CD4-positive, alpha-beta T cell treated with Interferon alpha-2 for 1 hour (primary cell): ENCODE measurements around the gene NPIPB9.
"Not testable (repeated sequence)": the region's sequence is repeated elsewhere in the genome, so short reads cannot be mapped to it uniquely, and the experiment has no call there.

ENCODE experiments used
- DNase-seq, 2 donors: peaks; one replicate each; pipeline ENCODE4 v3.0.0-alpha.2; 2020 to 2022

Gene NPIPB9

DNA sequence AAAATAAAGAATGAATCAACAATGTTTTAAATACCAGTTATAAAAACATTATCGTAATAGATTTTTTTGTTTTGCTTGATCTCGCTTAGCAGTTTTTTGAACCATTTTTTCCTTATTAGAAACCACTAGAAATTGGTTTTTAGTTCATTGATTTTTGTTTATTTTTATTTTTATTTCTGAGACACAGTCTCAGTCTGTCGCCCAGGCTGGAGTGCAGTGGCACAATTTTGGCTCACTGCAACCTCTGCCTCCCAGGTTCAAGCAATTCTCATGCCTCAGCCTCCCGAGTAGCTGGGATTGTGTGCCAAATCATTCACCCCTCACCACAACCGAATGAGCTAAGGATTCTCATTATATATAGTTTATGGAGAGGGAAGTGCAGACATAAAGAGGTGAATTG lies at the start of gene NPIPB9:
Gene NPIPB9 (plus strand): TSS at position 301 of the 400 bp plus-strand sequence.
- not testable (repeated sequence) for DNase-seq

DNA sequence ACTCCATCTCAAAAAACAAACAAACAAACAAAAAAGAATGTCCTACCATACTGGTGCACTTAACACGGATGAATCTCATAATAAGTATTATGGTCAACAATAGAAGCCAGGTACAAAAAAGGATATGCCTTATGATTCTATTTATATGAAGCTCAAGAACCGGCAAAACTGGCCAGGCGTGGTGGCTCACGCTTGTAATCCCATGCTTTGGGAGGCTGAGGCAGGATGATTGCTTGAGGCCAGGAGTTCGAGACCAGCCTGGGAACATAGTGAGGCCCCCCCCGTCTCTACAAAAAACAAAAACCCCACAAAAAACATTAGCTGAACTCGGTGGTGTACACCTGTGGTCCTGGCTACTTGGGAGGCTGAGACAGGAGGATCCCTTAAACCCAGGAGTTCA lies 47.3 kb upstream of the NPIPB9 start:
- not testable (repeated sequence) for DNase-seq

DNA sequence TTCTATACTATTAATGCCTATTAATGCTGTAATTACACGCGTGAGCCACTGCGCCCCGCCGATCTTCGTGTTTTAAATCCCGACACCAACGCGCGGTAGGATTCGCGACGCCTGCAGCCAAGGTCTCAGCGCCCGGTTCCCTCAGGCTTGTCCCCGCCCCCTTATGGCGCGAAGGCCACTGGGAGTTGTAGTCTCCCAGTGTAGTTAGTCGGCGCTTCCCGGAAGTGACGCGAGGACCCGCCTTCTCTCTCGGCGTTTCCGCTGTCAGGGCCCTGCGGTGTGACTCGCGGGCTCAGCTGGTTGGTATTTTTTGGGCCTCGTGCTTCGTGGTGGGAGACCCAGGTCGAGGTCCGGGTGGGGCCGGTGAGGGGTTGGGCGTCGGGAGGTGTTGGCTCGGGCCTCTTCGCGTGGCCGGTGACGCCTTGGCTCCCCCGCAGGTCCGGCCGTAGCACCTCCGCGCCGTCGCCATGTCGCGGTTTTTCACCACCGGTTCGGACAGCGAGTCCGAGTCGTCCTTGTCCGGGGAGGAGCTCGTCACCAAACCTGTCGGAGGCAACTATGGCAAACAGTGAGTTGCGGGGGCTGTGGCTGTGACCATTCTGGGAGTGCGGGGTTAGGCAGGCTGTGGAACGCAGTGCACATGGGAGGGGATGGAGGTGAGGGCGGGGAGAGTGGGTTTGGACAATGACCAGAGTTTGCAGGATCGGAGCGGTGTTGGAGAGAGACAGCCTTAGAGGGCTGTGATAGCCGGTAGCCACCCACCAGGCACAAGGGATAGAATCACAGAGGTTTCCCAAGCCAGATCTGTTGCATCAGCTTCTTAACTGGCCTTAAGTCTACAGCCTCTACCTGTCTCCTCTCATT lies 40.1 kb upstream of the NPIPB9 start, which contains the start of gene EIF3C:
Gene EIF3C (plus strand): TSS at position 245 of the 864 bp plus-strand sequence. CDS start 223 bp downstream, at position 468.
- DNase-seq, result not testable (repeated sequence)

DNA sequence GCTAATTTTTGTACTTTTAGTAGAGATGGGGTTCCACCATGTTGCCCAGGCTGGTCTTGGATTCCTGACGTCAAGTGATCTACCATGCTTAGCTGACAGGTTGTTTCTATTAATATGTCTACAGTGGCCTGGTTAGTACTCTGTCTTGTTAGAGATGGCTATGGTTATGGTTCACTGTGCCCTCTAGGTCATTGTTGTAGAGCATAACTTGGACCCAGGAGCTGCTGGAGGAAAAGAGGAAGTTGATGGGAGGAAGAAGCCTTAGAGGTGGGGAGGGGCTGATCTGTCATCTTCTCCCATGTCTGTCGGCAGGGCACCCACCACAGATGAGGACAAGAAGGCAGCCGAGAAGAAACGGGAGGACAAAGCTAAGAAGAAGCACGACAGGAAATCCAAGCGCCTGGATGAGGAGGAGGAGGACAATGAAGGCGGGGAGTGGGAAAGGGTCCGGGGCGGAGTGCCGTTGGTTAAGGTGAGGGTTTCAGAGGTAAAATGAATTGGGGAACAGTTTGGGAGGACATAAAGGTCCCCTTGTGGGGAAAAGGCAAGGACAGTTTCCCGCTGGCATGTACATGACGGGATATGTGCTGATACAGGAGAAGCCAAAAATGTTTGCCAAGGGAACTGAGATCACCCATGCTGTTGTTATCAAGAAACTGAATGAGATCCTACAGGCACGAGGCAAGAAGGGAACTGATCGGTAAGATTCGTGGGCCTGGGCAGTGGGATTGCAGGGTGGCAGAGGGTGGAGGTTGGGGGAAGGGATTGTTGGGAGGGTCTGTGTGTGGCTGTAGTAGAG lies 28.5 kb upstream of the NPIPB9 start:
- not testable (repeated sequence) for DNase-seq

DNA sequence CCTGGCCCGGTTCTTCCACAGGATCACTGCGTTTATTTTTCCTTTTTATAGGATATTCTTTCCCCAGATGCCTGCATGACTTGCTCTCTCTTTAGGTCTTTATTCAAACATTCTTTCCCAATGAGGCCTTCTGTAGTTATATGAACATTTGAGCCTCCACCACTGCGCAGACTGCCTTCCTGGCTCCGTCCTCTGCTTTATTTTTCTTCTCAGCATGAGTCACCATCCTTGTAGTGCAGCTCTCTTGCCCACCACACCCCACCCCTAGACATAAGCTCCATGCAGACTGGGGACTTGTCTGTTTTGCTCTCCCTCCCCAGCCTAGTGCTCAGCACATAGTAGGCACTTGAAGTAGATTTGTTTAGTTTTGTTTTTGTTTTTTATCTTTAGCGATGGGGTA lies 20.3 kb upstream of the NPIPB9 start:
- DNase-seq, result not testable (repeated sequence)

DNA sequence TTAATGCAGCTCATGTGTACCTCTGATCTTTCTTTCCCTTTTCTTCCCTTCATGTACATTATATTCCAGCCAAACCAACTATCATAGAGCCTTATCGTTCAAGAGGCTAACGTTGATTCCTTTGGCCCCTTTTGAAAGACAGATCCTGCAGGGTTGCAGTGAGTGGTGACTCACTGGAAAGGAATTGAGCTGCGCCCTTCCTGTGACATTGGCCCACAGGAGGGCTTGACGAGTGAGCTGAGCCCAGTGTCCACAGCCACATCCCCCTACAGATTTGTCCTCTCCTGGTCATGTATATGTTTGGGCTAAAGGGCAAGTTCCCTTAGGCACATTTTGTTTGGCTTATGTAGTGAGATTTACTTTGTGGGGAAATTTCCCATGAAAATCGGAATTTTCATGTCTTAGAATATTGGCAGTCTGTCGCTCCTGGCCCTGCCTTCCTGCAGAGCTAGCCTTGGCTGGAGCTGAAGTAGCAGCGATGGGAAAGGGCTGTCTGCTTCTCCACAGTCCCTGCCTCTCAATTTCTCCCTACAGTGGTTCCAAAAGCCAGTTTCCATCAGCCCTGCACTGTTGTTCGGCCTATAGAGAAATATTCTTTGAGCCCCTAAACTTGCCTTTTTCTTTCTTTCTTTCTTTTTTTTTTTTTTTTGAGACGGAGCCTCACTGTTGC lies 19.0 kb upstream of the NPIPB9 start:
- DNase-seq, result not testable (repeated sequence)

DNA sequence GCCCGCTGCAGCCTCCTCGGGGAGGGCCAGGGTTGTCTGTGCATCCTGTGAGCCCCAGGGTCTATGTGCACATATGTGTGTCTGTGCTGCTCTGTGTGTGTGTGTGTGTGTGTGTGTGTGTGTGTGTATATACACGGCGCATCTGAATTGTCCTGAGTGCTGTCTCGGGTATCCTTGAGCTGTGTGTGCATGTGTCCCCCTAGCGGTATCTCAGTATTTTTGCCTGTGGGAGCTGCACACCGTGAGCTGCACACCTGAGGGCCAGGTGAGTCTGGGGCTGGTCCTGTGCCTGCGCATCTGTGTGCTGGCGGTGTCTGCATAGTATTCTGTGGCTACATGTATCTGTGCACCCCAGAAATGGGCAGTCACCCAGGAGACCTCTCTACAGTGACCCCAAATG lies 11.8 kb upstream of the NPIPB9 start:
- DNase-seq, result not testable (repeated sequence)

DNA sequence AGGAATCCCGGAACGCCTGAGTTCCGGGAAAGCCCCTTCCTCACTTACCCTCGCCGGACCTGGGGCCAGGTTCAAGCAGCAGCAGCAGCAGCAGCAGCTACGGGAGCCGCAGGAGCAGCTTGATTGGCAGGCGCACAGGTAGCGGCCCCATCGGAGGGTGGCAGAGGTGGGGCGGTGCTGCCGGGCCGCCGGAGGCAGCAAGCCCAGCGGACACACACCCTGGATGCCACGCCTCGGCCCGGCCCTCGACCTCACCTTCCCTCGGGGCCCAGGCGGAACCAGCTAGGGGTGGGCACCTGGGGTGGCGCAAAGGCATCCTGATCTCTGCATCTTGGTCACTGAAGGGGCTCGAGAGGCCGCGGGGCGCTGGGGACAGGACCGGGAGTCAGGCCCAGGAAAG lies 11.0 kb upstream of the NPIPB9 start:
- DNase-seq, result not testable (repeated sequence)

DNA sequence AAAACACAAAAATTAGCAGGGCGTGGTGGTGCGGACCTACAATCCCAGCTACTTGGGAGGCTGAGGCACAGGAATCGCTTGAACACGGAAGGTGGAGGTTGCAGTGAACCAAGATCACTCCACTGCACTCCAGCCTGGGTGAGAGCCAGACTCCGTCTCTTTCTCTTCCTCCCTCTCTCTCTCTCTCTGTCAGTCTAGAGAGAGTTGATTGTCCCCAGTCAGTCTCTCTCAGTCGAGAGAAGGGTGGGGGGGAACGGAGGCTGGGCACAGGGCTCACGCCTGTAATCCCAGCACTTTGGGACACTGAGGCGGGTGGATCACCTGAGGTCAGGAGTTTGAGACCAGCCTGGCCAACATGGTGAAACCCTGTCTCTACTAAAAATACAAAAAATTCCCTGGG lies 10.3 kb upstream of the NPIPB9 start:
- DNase-seq, result not testable (repeated sequence)

DNA sequence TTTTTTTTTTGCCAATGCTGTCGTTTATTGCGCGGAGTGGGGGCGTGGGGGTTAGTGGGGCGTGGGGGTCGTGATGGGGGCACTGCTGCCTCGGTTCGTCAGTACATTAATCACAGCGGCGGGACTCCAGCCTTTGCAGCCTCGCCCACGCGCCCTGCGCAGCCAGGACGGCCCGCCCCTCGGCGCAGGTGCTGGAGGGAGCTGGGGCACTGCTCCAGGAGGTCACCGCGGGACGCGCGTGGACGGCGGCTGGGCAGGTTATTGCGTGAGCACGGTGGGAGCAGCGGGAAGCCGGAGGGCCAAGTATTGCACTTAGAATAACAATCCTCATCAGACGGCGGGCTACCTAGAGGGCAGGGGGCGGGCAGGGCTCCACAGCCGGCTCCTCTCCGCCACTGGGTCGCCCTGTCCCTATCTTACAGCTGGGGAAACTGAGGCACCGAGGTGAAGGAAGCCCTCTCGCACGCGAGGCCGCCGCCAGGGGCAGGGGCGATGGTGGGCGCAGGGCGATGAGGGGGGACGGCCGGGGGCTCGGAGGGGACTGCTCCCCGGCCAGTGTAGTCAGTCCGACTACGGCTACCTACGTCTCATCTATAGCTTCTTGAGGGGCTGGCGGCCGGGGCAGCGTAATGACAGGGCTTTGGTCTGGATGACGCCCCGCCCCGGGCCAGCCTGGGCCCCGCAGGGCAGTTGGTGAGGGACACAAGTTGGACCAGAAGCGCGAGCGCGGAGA lies 4.8 kb upstream of the NPIPB9 start:
- not testable (repeated sequence) for DNase-seq

DNA sequence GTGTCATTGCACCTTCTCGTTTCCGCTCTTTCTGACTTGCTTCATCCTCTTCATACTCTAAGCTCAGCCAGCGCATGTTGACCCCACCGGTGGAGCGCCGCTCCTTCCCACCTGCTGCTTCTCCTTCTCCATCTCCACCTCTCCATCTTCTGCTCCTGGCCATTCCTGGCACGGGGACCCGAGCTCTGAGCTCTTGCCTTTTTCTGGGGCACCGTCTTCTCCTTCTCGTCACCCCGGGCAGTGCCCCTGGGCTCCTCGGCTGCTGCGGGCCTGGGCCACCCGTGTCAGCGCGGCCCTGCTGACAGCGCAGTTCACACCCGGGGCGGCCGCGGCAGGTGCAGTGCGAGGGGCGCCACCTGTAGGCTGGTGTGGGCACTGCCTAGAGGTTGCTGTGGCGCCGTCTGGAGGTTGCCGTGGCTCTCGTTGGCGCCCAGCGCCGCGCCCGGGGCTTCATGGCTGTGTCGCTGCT lies 1.6 kb upstream of the NPIPB9 start:
- DNase-seq, result peak; percentile 45 to 63

DNA sequence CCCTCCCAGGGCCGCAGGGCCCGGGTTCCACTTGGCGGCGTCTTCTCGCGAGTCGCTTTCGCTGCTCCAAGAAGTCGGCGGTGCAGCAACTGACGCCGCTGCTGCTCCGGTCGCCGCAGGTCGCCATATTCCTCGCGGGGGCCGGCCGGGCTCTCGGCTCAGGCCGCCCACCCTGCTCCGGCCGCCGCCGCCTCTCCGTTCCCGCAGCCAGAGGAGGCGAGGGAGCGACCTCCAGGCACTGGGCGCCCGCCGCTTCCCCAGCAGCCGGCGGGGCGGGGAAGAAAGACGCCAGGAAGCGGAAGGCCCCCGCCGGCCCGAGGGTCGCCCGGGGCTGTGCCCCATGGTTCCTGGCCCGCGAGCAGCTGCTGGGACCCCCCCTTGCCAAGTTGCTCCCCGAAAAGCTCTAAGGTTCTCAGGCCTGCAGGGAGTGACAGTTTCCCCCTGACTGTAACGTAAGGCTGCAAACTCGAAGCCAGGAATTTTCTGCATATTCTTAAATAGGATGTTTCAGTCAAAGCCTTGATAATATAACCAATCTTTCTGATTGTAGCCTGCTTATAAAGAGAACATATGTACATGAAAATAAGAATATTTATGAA lies 1.0 kb upstream of the NPIPB9 start:
- not testable (repeated sequence) for DNase-seq

DNA sequence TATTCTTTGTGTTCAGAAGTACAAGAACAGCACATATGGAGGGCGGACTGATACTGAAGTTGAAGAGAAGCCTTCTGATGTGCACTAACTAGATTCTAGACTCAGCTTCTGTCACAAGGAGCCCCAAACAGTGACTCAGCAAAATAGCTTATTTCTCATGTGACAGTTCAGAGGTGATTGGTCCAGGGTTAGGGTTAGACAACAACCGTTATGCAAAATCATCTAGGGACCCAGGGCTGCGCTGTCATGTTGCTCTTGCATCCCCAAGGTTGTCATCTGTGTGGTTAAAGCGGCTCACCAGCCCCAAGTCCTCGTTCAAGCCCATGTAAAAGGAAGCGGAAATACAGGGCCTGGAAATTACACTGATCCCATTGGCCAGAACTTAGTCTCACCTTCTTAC lies 30.1 kb downstream of the NPIPB9 start:
- DNase-seq, result not testable (repeated sequence)

DNA sequence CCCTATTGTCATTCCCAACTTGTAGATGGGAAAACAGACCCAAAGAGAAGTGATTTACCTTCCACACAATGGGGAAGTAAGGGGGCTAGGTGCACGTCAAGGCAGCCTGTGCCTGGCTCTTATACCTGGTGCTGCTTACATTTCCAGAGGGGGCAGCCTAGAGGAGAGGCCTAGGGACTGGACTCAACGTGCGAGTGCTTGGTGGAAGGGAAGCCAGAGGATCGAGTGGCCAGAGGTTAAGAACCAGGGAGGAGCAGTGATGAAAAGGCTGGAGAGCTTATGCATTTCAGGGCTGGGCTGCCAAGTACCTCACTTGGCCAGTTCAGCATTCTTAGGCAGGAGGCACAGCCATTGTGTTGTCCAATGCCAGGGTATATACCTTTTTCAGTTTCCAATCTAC lies 30.8 kb downstream of the NPIPB9 start:
- not testable (repeated sequence) for DNase-seq

DNA sequence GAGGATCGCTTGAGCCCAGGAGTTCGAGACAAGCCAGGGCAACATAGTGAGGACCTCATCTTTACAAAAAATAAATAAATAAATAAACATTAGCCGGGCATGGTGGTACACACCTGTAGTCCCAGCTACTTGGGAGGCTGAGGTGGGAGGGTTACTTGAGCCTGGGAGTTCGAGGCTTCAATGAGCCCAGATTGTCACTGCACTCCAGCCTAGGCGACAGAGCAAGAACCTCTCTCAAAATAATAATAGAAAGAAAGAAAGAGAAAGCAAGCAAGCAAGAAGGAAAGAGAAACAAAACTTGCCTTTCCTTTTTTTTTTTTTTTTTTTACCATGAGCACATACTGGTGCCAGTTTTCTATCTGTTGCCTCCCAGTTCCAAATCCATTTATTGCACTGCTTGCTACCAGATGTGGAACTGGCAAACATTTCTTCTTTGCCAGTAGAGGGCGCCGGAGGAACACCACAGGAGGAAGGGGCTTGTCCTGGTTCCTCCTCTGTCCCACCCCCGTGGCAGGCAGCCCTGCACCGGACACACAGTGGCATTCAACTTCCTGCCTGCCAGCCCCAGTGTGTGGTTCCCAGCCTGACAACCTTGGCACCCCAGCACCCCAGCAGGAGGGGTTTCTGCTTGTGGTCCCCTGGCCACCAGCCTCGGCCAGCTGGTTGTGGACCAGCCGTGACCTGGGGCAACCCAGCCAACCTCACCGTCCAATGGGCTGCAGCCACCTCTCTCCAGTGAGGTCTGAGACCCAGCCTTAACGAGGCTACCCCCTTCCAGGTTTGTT lies 50.8 kb downstream of the NPIPB9 start:
- peak; percentile 76 to 79 for DNase-seq

DNA sequence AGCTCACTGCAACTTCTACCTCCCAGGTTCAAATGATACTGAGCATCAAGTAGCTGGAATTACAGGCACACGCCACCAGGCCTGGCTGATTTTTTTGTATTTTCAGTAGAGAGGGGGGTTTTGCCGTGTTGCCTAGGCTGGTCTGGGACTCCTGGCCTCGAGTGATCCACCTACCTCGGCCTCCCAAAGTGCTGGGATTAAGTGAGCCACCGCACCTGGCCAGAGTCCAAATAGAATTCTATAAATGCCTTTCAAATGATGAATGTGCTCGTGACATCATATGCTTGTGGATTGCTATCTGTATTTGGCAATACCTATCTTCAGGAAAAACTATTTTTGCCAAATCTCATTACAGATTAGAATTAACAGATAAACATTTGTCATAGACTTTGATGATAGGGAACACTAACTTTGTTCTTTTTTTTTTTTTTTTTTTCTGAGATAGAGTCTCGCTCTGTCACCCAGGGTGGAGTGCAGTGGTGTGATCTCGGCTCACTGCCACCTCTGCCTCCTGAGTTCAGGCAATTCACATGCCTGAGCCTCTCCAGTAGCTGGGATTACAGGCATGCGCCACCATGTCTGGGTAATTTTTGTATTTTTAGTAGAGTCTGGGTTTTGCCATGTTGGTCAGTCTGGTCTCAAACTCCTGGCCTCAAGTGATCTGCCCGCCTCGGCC lies 56.0 kb downstream of the NPIPB9 start:
- DNase-seq, result not testable (repeated sequence)

DNA sequence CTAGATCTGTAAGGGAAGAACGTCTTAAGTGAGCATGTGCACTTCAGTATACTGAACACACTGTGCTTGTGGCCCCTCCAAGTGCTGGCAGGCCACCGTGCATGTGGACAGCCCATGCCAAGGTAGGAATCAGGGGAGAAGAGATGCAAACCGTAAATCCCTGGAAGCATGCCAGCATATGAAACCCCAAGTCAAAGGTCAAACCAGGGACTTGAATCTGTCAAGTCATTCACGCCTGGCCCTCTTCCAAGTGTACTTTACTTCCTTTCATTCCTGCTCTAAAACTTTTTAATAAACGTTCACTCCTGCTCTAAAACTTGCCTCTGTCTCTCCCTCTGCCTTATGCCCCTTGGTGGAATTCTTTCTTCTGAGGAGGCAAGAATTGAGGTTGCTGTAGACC lies 68.4 kb downstream of the NPIPB9 start:
- no peak for DNase-seq

DNA sequence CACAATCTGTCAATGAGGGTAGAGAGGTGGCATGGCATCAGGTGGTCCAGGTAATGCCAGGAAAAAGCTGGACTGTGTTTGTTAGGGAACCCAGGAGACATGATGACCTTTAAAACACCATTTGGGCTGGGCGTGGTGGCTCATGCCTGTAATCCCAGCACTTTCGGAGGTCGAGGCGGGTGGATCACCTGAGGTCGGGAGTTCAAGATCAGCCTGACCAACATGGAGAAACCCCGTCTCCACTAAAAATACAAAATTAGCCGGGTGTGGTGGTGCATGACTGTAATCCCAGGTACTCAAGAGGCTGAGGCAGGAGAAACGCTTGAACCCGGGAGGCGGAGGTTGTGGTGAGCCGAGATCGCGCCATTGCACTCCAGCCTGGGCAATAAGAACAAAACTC lies 69.0 kb downstream of the NPIPB9 start:
- not testable (repeated sequence) for DNase-seq

DNA sequence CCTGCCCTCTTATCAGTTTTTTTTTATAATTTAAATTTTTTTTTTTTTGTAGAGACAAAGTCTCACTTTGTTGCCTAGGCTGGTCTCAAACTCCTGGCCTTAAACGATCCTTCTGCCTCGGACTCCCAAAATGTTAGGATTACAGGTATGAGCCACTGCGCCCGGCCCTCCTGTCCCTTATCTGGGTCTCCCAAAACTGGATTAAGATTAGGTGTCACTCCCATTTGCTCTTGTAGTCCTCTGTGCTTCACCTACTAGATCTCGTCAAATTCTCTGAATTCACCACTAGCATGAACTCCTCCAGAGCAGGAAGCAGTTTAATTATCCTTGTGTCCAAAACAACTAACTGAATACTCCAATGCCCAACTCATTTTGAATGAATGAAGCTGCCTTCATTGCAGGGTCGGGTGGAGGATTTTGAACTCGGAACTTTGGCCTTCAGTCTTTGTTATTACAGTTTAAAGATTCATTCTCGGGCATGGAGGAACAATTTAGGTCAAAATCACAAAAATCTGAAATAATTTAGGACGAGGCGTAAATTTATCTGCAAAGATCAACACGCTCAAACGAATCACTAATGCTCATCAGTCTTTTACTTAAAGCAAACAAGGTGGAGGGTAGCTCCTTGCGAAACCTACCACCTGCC lies 70.4 kb downstream of the NPIPB9 start:
- no peak for DNase-seq
